A673 (cell line): Measurements from ENCODE around the gene C11orf68. TPM values are rescaled to one million over a fixed set of nuclear protein-coding genes. Genes with fewer than 3 reads are reported as not detected.
A peak's percentile ranks its signal among the peaks of the same experiment; 100 is the strongest.

ENCODE experiments used
- BruUV-seq: library from RNA; stranded (reverse); fragments of 400-500 nt; replicated peaks from 2 replicates; lab custom pipeline; 2021; lab: Mats Ljungman, UMichigan
- CTCF ChIA-PET: fragments of 300-600 bp; sonication (Branson Sonifier 250); formaldehyde crosslinking; loops from one replicate; lab custom pipeline; 2022; ENCODE audit warnings: antibody characterized with exemption; lab: Charles Lee
- POLR2A ChIA-PET: fragments of 300-600 bp; sonication (Branson Sonifier 250); formaldehyde crosslinking; loops from one replicate; lab custom pipeline; 2022; ENCODE audit warnings: antibody characterized with exemption; ENCODE audit not compliant: low non-redundant PET; lab: Charles Lee
- DNase-seq: peaks from one replicate; pipeline ENCODE4 v3.0.0-alpha.2; 2015; ENCODE audit warnings: low spot score
- H3K27ac ChIP-seq: fragments of 200-600 bp; sonication (generic); 2 replicates; pipeline ENCODE4 v1.5.1; 2016; ENCODE audit warnings: mixed run types, low read depth, mild to moderate bottlenecking, mixed read lengths, antibody characterized with exemption, low read length; ENCODE audit not compliant: poor library complexity, severe bottlenecking
- H3K27me3 ChIP-seq: fragments of 200-600 bp; sonication (generic); replicated peaks from 2 replicates; pipeline ENCODE4 v1.6.1; 2017; ENCODE audit warnings: mixed run types, low read depth, mild to moderate bottlenecking, mixed read lengths, antibody characterized with exemption, low read length; ENCODE audit not compliant: insufficient read depth, poor library complexity
- H3K36me3 ChIP-seq: fragments of 200-600 bp; sonication (generic); 2 replicates; pipeline ENCODE4 v1.6.1; 2016; ENCODE audit warnings: mixed run types, mild to moderate bottlenecking, mixed read lengths, antibody characterized with exemption, low read length; ENCODE audit not compliant: insufficient read depth, poor library complexity, severe bottlenecking
- H3K4me1 ChIP-seq: fragments of 200-600 bp; sonication (generic); 2 replicates; pipeline ENCODE4 v1.6.1; 2017; ENCODE audit warnings: mixed run types, mild to moderate bottlenecking, mixed read lengths, antibody characterized with exemption, low read length; ENCODE audit not compliant: insufficient read depth, poor library complexity, severe bottlenecking
- H3K4me3 ChIP-seq: fragments of 200-600 bp; sonication (generic); 2 replicates; pipeline ENCODE4 v1.5.1; 2016; ENCODE audit warnings: low read depth, mixed run types, mild to moderate bottlenecking, mixed read lengths, low read length; ENCODE audit not compliant: poor library complexity, severe bottlenecking
- H3K9me3 ChIP-seq: fragments of 200-600 bp; sonication (generic); 2 replicates; pipeline ENCODE4 v1.6.1; 2016; ENCODE audit warnings: mixed run types, low read depth, mild to moderate bottlenecking, mixed read lengths, antibody characterized with exemption, low read length; ENCODE audit not compliant: poor library complexity, severe bottlenecking
- CTCF ChIP-seq: fragments of 300-800, 200-600 bp; sonication (generic); conservative IDR thresholded peaks from 2 replicates; pipeline ENCODE4 v1.5.1; 2017; ENCODE audit warnings: low read depth, mild to moderate bottlenecking, antibody characterized with exemption, low read length, moderate library complexity, mixed read lengths
- EZH2 ChIP-seq: fragments of 200-600 bp; sonication (generic); IDR thresholded peaks from 2 replicates; pipeline ENCODE4 v1.6.1; 2017; ENCODE audit warnings: borderline replicate concordance, low read depth, mild to moderate bottlenecking, mixed read lengths, antibody characterized with exemption, low read length; ENCODE audit not compliant: poor library complexity, severe bottlenecking
- intact Hi-C: fragments of 100-400 bp; cut with micrococcal nuclease; formaldehyde crosslinking; loops from one replicate; pipeline ENCODE4 v1.10.0; 2022; ENCODE audit not compliant: unreplicated experiment
- total RNA-seq: library from RNA; stranded (reverse); gene quantifications from 2 replicates; pipeline ENCODE4 v1.2.3, GENCODE V29; 2021

C11orf68 gene
- total RNA-seq, 1 experiment from 2014 or later, result 22.4 TPM

- peaks cover 45% of the 10 kb centered on the region for H3K4me1 ChIP-seq
- intact Hi-C loops, result no loop called here
- peak; percentile 66 for DNase-seq
- CTCF ChIA-PET, result interaction anchor here (0.9 to 1.9 kb wide), 4 partner anchors 7 to 160 kb away, joined by 3 to 8 read pairs (median 4); partner anchors contain the start of gene MUS81
- POLR2A ChIA-PET, result interaction anchor here (2.2 kb wide), 1 partner anchor 32 kb away, joined by 6 read pairs; the partner anchor contains the start of gene MUS81
- H3K27ac ChIP-seq, result peak overlapping the region; percentile 88
- H3K4me3 ChIP-seq, result peak overlapping the region; percentile 87
- no peaks in the 10 kb centered on the region for H3K9me3 ChIP-seq
- peaks cover 8% of the 10 kb centered on the region for H3K36me3 ChIP-seq
- H3K27me3 ChIP-seq, result no peaks in the 10 kb centered on the region
- TSS peak; percentile 67 for BruUV-seq
- TF ChIP-seq CTCF (peak; percentile 57), EZH2 (no peak)
These were observed 27.4 kb downstream of the C11orf68 start for GRCh38 chr11:65891219-65892136.

GRCh38 chr11:65890324-65891218 is 28.3 kb downstream of the C11orf68 start, which contains the start of gene CCDC85B:
CCDC85B (plus strand) TSS chr11:65890673; CDS start chr11:65890784, 111 bp downstream.
- peak within 1 kb of the TSS; percentile 88 for H3K27ac ChIP-seq

More at GRCh38 chr11:65890324-65891218, 28.3 kb downstream of the C11orf68 start, which contains the start of gene CCDC85B:
- ChIA-PET CTCF (interaction anchor here (0.6 to 2.4 kb wide), 9 partner anchors 8 to 185 kb away, joined by 3 to 22 read pairs (median 4); partner anchors contain the start of genes EFEMP2 and MUS81), POLR2A (interaction anchor here (2.2 kb wide), 1 partner anchor 31 kb away, joined by 6 read pairs; the partner anchor contains the start of gene MUS81)
- Histone ChIP-seq H3K27me3 (no peaks in the 10 kb centered on the region), H3K9me3 (no peaks in the 10 kb centered on the region), H3K4me1 (peaks cover 45% of the 10 kb centered on the region), H3K4me3 (peak within 1 kb of the TSS; percentile 87), H3K36me3 (peaks cover 16% of the 10 kb centered on the region)
- DNase-seq, result peak; percentile 98
- BruUV-seq, result no TSS peak
- intact Hi-C loops, result no loop called here
- no peak for TF ChIP-seq EZH2
- peak; percentile 33; the same call in 1 of the 2 replicates for TF ChIP-seq CTCF
